ENCODE results near the gene KDM4E. TPM values are rescaled to one million over a fixed set of nuclear protein-coding genes. Genes with fewer than 3 reads are reported as not detected.
"Not testable (repeated sequence)": the region's sequence is repeated elsewhere in the genome, so short reads cannot be mapped to it uniquely, and the experiment has no call there.

KDM4E gene
- polyA plus RNA-seq, 2 donors, result not detected

GRCh38 chr11:95044010-95044409, 19.0 kb downstream of the KDM4E start:
- 57 to 66% methylated on average over 4 of the region's 4 CpGs for WGBS, 2 donors
- Histone ChIP-seq H3K4me1 (ENCODE audit: control insufficient read depth in 2 of 2, insufficient read depth in 2 of 2, low read length in 1 of 2) (no peaks in the 10 kb centered on the region), H3K27ac (ENCODE audit: low read depth in 2 of 2, low read length in 1 of 2) (no peak overlapping the region), H3K36me3 (ENCODE audit: control insufficient read depth in 2 of 2, insufficient read depth in 2 of 2, low read length in 1 of 2) (no peaks in the 10 kb centered on the region), H3K9me3 (ENCODE audit: control insufficient read depth in 2 of 2, insufficient read depth in 1 of 2, low read depth in 1 of 2, low read length in 1 of 2) (no peaks in the 10 kb centered on the region), H3K4me3 (ENCODE audit: low read depth in 1 of 2, low read length in 2 of 2) (no peak overlapping the region), H3K27me3 (ENCODE audit: control insufficient read depth in 1 of 2, insufficient read depth in 2 of 2, low read length in 2 of 2) (peaks cover 0 to 4% of the 10 kb centered on the region in 2 donors)

DNA sequence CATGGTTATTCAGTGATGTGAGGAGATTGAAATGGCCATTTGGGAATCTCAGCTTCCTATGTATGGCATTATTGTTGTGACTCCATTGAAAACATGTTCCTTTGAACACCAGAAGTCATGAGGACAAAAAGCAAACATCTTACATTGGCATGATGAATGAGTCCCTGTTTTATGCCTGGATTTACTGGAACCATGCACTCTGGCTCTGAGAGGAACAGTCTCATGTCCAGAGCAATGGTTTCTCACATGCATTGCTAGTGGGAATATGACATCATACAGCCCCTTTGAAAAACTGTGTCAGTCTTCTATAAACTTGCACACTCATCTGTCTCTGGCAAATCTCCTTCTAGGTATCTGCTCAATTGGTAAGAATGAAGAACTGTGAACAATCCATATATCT, 20.8 kb downstream of the KDM4E start:
- peaks cover 0 to 4% of the 10 kb centered on the region in 2 donors for H3K27me3 ChIP-seq (ENCODE audit: control insufficient read depth in 1 of 2, insufficient read depth in 2 of 2, low read length in 2 of 2)
- H3K27ac ChIP-seq (ENCODE audit: low read depth in 2 of 2, low read length in 1 of 2), result no peak overlapping the region
- no peak overlapping the region for H3K4me3 ChIP-seq (ENCODE audit: low read depth in 1 of 2, low read length in 2 of 2)
- H3K9me3 ChIP-seq (ENCODE audit: control insufficient read depth in 2 of 2, insufficient read depth in 1 of 2, low read depth in 1 of 2, low read length in 1 of 2), result no peaks in the 10 kb centered on the region
- H3K4me1 ChIP-seq (ENCODE audit: control insufficient read depth in 2 of 2, insufficient read depth in 2 of 2, low read length in 1 of 2), result no peaks in the 10 kb centered on the region
- H3K36me3 ChIP-seq (ENCODE audit: control insufficient read depth in 2 of 2, insufficient read depth in 2 of 2, low read length in 1 of 2), result no peaks in the 10 kb centered on the region

- not testable (repeated sequence) for H3K9me3 ChIP-seq (ENCODE audit: control insufficient read depth in 2 of 2, insufficient read depth in 1 of 2, low read depth in 1 of 2, low read length in 1 of 2); H3K4me3 ChIP-seq (ENCODE audit: low read depth in 1 of 2, low read length in 2 of 2); H3K4me1 ChIP-seq (ENCODE audit: control insufficient read depth in 2 of 2, insufficient read depth in 2 of 2, low read length in 1 of 2); H3K27me3 ChIP-seq (ENCODE audit: control insufficient read depth in 1 of 2, insufficient read depth in 2 of 2, low read length in 2 of 2); H3K36me3 ChIP-seq (ENCODE audit: control insufficient read depth in 2 of 2, insufficient read depth in 2 of 2, low read length in 1 of 2); H3K27ac ChIP-seq (ENCODE audit: low read depth in 2 of 2, low read length in 1 of 2)
- 71 to 81% methylated on average over 3 of the region's 3 CpGs for WGBS, 2 donors
Observed at GRCh38 chr11:95049122-95049521, 24.1 kb downstream of the KDM4E start, which contains the start of gene KDM4F. Gene KDM4F, plus strand, starts transcription at chr11:95049422.

GRCh38 chr11:95050595-95051202, 25.6 kb downstream of the KDM4E start:
- 89 to 90% methylated on average over 22 of the region's 22 CpGs for WGBS, 2 donors
- Histone ChIP-seq H3K27me3 (ENCODE audit: control insufficient read depth in 1 of 2, insufficient read depth in 2 of 2, low read length in 2 of 2) (no peaks in the 10 kb centered on the region), H3K9me3 (ENCODE audit: control insufficient read depth in 2 of 2, insufficient read depth in 1 of 2, low read depth in 1 of 2, low read length in 1 of 2) (no peaks in the 10 kb centered on the region), H3K4me3 (ENCODE audit: low read depth in 1 of 2, low read length in 2 of 2) (no peak overlapping the region), H3K36me3 (ENCODE audit: control insufficient read depth in 2 of 2, insufficient read depth in 2 of 2, low read length in 1 of 2) (no peaks in the 10 kb centered on the region), H3K27ac (ENCODE audit: low read depth in 2 of 2, low read length in 1 of 2) (no peak overlapping the region), H3K4me1 (ENCODE audit: control insufficient read depth in 2 of 2, insufficient read depth in 2 of 2, low read length in 1 of 2) (no peaks in the 10 kb centered on the region)

DNA sequence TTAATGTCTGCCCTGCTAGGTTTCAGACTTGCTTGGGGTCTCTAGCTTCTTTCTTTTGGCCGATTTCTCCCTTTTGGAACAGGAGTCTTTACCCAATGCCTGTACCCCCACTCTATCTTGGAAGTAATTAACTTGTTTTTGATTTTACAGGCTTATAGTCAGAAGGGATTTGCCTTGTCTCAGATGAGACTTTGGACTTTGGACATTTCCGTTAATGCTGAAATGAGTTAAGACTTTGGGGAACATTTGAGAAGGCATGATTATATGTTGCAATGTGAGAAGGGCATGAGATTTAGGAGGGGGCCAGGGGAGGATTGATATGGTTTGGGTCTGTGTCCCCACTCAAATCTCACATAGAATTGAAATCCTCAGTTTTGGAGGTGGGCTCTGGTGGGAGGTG, 29.3 kb downstream of the KDM4E start:
- Histone ChIP-seq H3K9me3 (ENCODE audit: control insufficient read depth in 2 of 2, insufficient read depth in 1 of 2, low read depth in 1 of 2, low read length in 1 of 2) (no peaks in the 10 kb centered on the region), H3K4me3 (ENCODE audit: low read depth in 1 of 2, low read length in 2 of 2) (no peak overlapping the region), H3K4me1 (ENCODE audit: control insufficient read depth in 2 of 2, insufficient read depth in 2 of 2, low read length in 1 of 2) (no peaks in the 10 kb centered on the region), H3K36me3 (ENCODE audit: control insufficient read depth in 2 of 2, insufficient read depth in 2 of 2, low read length in 1 of 2) (no peaks in the 10 kb centered on the region), H3K27me3 (ENCODE audit: control insufficient read depth in 1 of 2, insufficient read depth in 2 of 2, low read length in 2 of 2) (peaks cover 0 to 3% of the 10 kb centered on the region in 2 donors), H3K27ac (ENCODE audit: low read depth in 2 of 2, low read length in 1 of 2) (no peak overlapping the region)
- 73 to 86% methylated on average over 2 of the region's 2 CpGs for WGBS, 2 donors

DNA sequence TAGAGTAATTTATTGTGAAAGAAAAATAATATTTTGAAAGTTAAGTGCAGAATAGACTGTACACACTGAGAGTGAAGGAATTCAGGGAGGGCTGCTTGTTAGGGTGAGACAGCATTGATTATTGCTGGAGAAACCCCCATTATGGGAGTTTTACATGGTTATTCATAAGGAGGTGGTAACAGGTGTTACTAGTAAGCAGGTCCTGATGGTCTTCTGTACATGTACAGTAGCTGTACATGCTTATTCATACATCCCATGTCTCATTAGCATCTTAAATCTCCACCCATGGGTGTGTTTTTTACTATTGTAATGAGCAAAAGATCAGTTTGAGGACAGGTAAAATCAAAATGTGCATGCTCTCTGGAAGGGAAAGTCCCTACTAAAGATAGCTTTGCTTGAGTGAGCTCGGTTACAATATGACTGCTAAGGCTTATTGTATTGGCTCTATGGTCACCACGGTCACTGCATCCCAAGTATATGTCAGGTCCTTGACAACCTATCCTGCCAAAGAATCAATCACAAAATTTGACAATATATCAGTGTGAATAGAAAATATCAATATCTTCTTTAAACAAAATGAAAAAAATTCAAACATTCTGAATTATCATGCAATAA, 30.3 kb downstream of the KDM4E start:
- Histone ChIP-seq H3K4me3 (ENCODE audit: low read depth in 1 of 2, low read length in 2 of 2) (no peak overlapping the region), H3K36me3 (ENCODE audit: control insufficient read depth in 2 of 2, insufficient read depth in 2 of 2, low read length in 1 of 2) (no peaks in the 10 kb centered on the region), H3K4me1 (ENCODE audit: control insufficient read depth in 2 of 2, insufficient read depth in 2 of 2, low read length in 1 of 2) (no peaks in the 10 kb centered on the region), H3K27ac (ENCODE audit: low read depth in 2 of 2, low read length in 1 of 2) (no peak overlapping the region), H3K9me3 (ENCODE audit: control insufficient read depth in 2 of 2, insufficient read depth in 1 of 2, low read depth in 1 of 2, low read length in 1 of 2) (no peaks in the 10 kb centered on the region), H3K27me3 (ENCODE audit: control insufficient read depth in 1 of 2, insufficient read depth in 2 of 2, low read length in 2 of 2) (peaks cover 0 to 3% of the 10 kb centered on the region in 2 donors)
- WGBS, 2 donors, result 40 to 50% methylated on average over 2 of the region's 2 CpGs

- Histone ChIP-seq H3K4me3 (ENCODE audit: low read depth in 1 of 2, low read length in 2 of 2) (no peak overlapping the region), H3K27me3 (ENCODE audit: control insufficient read depth in 1 of 2, insufficient read depth in 2 of 2, low read length in 2 of 2) (peaks cover 0 to 3% of the 10 kb centered on the region in 2 donors), H3K36me3 (ENCODE audit: control insufficient read depth in 2 of 2, insufficient read depth in 2 of 2, low read length in 1 of 2) (no peaks in the 10 kb centered on the region), H3K9me3 (ENCODE audit: control insufficient read depth in 2 of 2, insufficient read depth in 1 of 2, low read depth in 1 of 2, low read length in 1 of 2) (no peaks in the 10 kb centered on the region), H3K27ac (ENCODE audit: low read depth in 2 of 2, low read length in 1 of 2) (no peak overlapping the region), H3K4me1 (ENCODE audit: control insufficient read depth in 2 of 2, insufficient read depth in 2 of 2, low read length in 1 of 2) (no peaks in the 10 kb centered on the region)
- WGBS, 2 donors, result 95 to 97% methylated on average over 8 of the region's 8 CpGs
Observed at GRCh38 chr11:95057959-95058358, 32.9 kb downstream of the KDM4E start.

DNA sequence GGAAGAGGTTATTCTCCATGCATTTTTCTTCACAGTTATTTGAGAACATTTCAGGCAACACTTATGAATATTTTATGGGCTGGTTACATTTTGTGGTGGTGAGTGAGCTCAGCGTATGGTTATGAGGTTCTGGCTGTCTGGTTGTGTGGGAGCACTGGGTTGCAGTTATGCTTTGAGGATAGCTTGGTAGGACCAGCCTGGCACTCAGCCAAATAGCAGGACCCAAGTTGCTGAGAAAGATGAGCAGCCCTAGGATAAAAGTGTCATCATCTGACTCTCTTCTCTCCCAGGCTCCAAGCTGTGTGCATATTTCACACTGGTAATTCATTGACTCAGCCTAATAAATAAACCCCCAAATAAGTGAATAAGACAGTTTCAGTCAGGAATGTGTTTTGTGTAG, 33.6 kb downstream of the KDM4E start:
- Histone ChIP-seq H3K4me1 (ENCODE audit: control insufficient read depth in 2 of 2, insufficient read depth in 2 of 2, low read length in 1 of 2) (no peaks in the 10 kb centered on the region), H3K27ac (ENCODE audit: low read depth in 2 of 2, low read length in 1 of 2) (no peak overlapping the region), H3K9me3 (ENCODE audit: control insufficient read depth in 2 of 2, insufficient read depth in 1 of 2, low read depth in 1 of 2, low read length in 1 of 2) (no peaks in the 10 kb centered on the region), H3K36me3 (ENCODE audit: control insufficient read depth in 2 of 2, insufficient read depth in 2 of 2, low read length in 1 of 2) (no peaks in the 10 kb centered on the region), H3K27me3 (ENCODE audit: control insufficient read depth in 1 of 2, insufficient read depth in 2 of 2, low read length in 2 of 2) (peaks cover 0 to 3% of the 10 kb centered on the region in 2 donors), H3K4me3 (ENCODE audit: low read depth in 1 of 2, low read length in 2 of 2) (no peak overlapping the region)
- WGBS, 2 donors, result 91 to 97% methylated on average over 1 of the region's 1 CpG

DNA sequence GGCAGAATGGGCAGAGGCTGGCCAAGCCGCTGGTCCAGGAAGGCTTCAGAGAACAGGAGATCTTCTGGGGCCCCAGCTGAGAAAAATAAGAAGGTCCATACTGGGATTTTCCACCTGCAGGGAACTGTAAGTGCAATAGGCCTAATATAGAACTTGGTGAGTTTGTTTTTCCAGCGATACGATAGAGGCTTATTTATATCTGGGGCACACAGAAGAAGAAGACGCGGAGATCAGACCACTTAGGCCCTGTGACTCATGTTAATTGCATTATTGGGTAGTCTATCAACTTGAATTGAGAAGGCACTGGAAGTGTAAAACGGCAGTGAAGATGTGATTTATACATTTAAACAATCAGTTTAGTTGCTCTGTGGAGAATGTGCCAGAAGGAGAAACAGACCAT, 34.0 kb downstream of the KDM4E start:
- Histone ChIP-seq H3K4me3 (ENCODE audit: low read depth in 1 of 2, low read length in 2 of 2) (no peak overlapping the region), H3K36me3 (ENCODE audit: control insufficient read depth in 2 of 2, insufficient read depth in 2 of 2, low read length in 1 of 2) (no peaks in the 10 kb centered on the region), H3K4me1 (ENCODE audit: control insufficient read depth in 2 of 2, insufficient read depth in 2 of 2, low read length in 1 of 2) (no peaks in the 10 kb centered on the region), H3K27ac (ENCODE audit: low read depth in 2 of 2, low read length in 1 of 2) (no peak overlapping the region), H3K9me3 (ENCODE audit: control insufficient read depth in 2 of 2, insufficient read depth in 1 of 2, low read depth in 1 of 2, low read length in 1 of 2) (no peaks in the 10 kb centered on the region), H3K27me3 (ENCODE audit: control insufficient read depth in 1 of 2, insufficient read depth in 2 of 2, low read length in 2 of 2) (peaks cover 0 to 3% of the 10 kb centered on the region in 2 donors)
- WGBS, 2 donors, result 85 to 86% methylated on average over 6 of the region's 6 CpGs

DNA sequence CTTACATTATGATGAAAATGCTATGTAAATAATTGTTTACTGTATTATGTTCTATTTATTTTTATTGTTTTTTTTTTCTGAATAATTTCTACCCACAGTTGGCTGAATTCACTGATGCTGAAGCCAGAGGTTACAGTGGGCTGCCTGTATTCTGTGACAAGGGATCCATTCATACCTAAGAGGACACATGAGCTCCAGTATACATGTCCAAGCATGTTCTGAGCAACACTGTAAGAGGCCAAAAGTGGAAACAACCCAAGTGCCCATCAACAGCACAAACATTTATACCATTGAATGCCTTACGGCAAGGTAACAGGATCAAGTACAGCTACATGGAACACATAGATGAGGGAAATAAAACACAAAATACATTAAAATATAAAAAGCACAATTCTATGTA, 40.3 kb downstream of the KDM4E start:
- H3K4me3 ChIP-seq (ENCODE audit: low read depth in 1 of 2, low read length in 2 of 2), result no peak overlapping the region
- H3K27ac ChIP-seq (ENCODE audit: low read depth in 2 of 2, low read length in 1 of 2), result no peak overlapping the region

More for the DNA sequence above, 40.3 kb downstream of the KDM4E start:
- 87 to 97% methylated on average over 1 of the region's 1 CpG for WGBS, 2 donors
- Histone ChIP-seq H3K36me3 (ENCODE audit: control insufficient read depth in 2 of 2, insufficient read depth in 2 of 2, low read length in 1 of 2) (no peaks in the 10 kb centered on the region), H3K9me3 (ENCODE audit: control insufficient read depth in 2 of 2, insufficient read depth in 1 of 2, low read depth in 1 of 2, low read length in 1 of 2) (no peaks in the 10 kb centered on the region), H3K4me1 (ENCODE audit: control insufficient read depth in 2 of 2, insufficient read depth in 2 of 2, low read length in 1 of 2) (peaks cover 0 to under 1% of the 10 kb centered on the region in 2 donors), H3K27me3 (ENCODE audit: control insufficient read depth in 1 of 2, insufficient read depth in 2 of 2, low read length in 2 of 2) (no peaks in the 10 kb centered on the region)
